Liver (tissue), 9 donors: Measurements from ENCODE around the gene CLN6. TPM values are rescaled to one million over a fixed set of nuclear protein-coding genes. Genes with fewer than 3 reads are reported as not detected.

Experiments
- DNase-seq: peaks from one replicate; pipeline ENCODE4 v3.0.0-alpha.2; 2017; ENCODE audit warnings: low spot score
- H3K27ac ChIP-seq, 2 donors: one replicate each; pipeline ENCODE4 v1.7.0; 2013; ENCODE audit warnings: inconsistent platforms in 2 of 2, low read length in 2 of 2, control low read depth in 1 of 2, low read depth in 1 of 2, mild to moderate bottlenecking in 1 of 2
- H3K27me3 ChIP-seq, 4 donors: one replicate each; pipeline versions ENCODE4 v1.6.1 to v1.7.0; 2013; ENCODE audit warnings: low read length in 3 of 4, inconsistent platforms in 1 of 4, mild to moderate bottlenecking in 1 of 4, moderate library complexity in 1 of 4; ENCODE audit not compliant: control insufficient read depth in 4 of 4, insufficient read depth in 4 of 4
- H3K36me3 ChIP-seq, 4 donors: one replicate each; pipeline versions ENCODE4 v1.6.1 to v1.7.0; 2013; ENCODE audit warnings: low read length in 3 of 4, mild to moderate bottlenecking in 3 of 4, low read depth in 1 of 4, moderate library complexity in 1 of 4; ENCODE audit not compliant: control insufficient read depth in 4 of 4, insufficient read depth in 3 of 4
- H3K4me1 ChIP-seq, 4 donors: one replicate each; pipeline versions ENCODE4 v1.6.1 to v1.7.0; 2013; ENCODE audit warnings: low read length in 3 of 4, mild to moderate bottlenecking in 3 of 4, moderate library complexity in 1 of 4; ENCODE audit not compliant: control insufficient read depth in 4 of 4, insufficient read depth in 4 of 4
- H3K4me3 ChIP-seq, 3 donors: one replicate each; pipeline versions ENCODE4 v1.6.1 to v1.7.0; 2013; ENCODE audit warnings: low read length in 3 of 3, control low read depth in 1 of 3, low read depth in 1 of 3, mild to moderate bottlenecking in 1 of 3
- H3K9ac ChIP-seq, 2 donors: one replicate each; pipeline ENCODE4 v1.7.0; 2013; ENCODE audit warnings: low read length in 2 of 2, mild to moderate bottlenecking in 2 of 2, moderate library complexity in 2 of 2, control low read depth in 1 of 2, low read depth in 1 of 2
- H3K9me3 ChIP-seq, 4 donors: one replicate each; pipeline versions ENCODE4 v1.6.1 to v1.7.0; 2013; ENCODE audit warnings: low read length in 3 of 4; ENCODE audit not compliant: control insufficient read depth in 4 of 4
- ATF3 ChIP-seq: IDR thresholded peaks from 2 replicates; pipeline ENCODE4 v1.6.1; 2016; ENCODE audit warnings: antibody characterized with exemption
- CTCF ChIP-seq: fragments of 150-350 bp; IDR thresholded peaks from 2 replicates; pipeline ENCODE4 v1.5.1; 2017; ENCODE audit warnings: improper control_type of control experiment, low read depth, low read length; ENCODE audit not compliant: missing input control
- EGR1 ChIP-seq, 2 donors: IDR thresholded peaks; 2 replicates each; pipeline ENCODE4 v1.6.1; 2016 to 2018; ENCODE audit warnings: antibody characterized with exemption in 2 of 2, low read depth in 2 of 2
- GABPA ChIP-seq, 2 donors: IDR thresholded peaks in 1 of 2; conservative IDR thresholded peaks in 1 of 2; 2 replicates each; pipeline ENCODE4 v1.6.1; 2016; ENCODE audit warnings: antibody characterized with exemption in 2 of 2, mild to moderate bottlenecking in 1 of 2, moderate library complexity in 1 of 2
- HNF4A ChIP-seq, 2 donors: conservative IDR thresholded peaks; 2 replicates each; pipeline ENCODE4 v1.6.1; 2016; ENCODE audit warnings: antibody characterized with exemption in 2 of 2, mild to moderate bottlenecking in 2 of 2
- JUND ChIP-seq, 2 donors: IDR thresholded peaks; 2 replicates each; pipeline ENCODE4 v1.6.1; 2016; ENCODE audit warnings: antibody characterized with exemption in 2 of 2
- NR2F2 ChIP-seq: IDR thresholded peaks from 2 replicates; pipeline ENCODE4 v1.6.1; 2016; ENCODE audit warnings: antibody characterized with exemption
- RAD21 ChIP-seq, 2 donors: IDR thresholded peaks; 2 replicates each; pipeline ENCODE4 v1.6.1; 2016; ENCODE audit warnings: antibody characterized with exemption in 2 of 2, mild to moderate bottlenecking in 2 of 2
- REST ChIP-seq: IDR thresholded peaks from 2 replicates; pipeline ENCODE4 v1.6.1; 2016; ENCODE audit warnings: antibody characterized with exemption, mild to moderate bottlenecking
- RXRA ChIP-seq, 2 donors: IDR thresholded peaks; 2 replicates each; pipeline ENCODE4 v1.6.1; 2017 to 2018; ENCODE audit warnings: antibody characterized with exemption in 2 of 2, mild to moderate bottlenecking in 1 of 2
- YY1 ChIP-seq: IDR thresholded peaks from 2 replicates; pipeline ENCODE4 v1.6.1; 2016; ENCODE audit warnings: antibody characterized with exemption, mild to moderate bottlenecking
- ZBTB33 ChIP-seq: IDR thresholded peaks from 2 replicates; pipeline ENCODE4 v1.6.1; 2016; ENCODE audit warnings: antibody characterized with exemption
- WGBS: extraction: QIAGEN DNeasy Blood & Tissue Kit; methylation state at CpG from one replicate; pipeline ENCODE4 v1.1.7; 2013; 5-methylcytosine and 5-hydroxymethylcytosine counted together
- polyA plus RNA-seq, 2 donors: library from polyadenylated mRNA; stranded (reverse) in 1 of 2; unstranded in 1 of 2; fragments of 200-250 nt in 1 of 2; fragments of >200 nt in 1 of 2; fragmentation: Nextera tagmentation in 1 of 2; extraction: Ambion mirVana in 1 of 2; gene quantifications; one replicate each; pipeline versions ENCODE4 v1.2.1 to v1.2.3, GENCODE V29; 2013 to 2015
- total RNA-seq, 2 donors: library from RNA; depleted of rRNA; stranded (reverse); fragments of >200 nt; gene quantifications; one replicate each; pipeline ENCODE4 v1.2.3, GENCODE V29; 2014
- donor health status: healthy.
- donor health status: healthy.
- donor health status: healthy.
- donor health status: healthy.
- donor health status: healthy.

The CLN6 gene
- total and polyA plus RNA-seq, 4 donors = 7.2 to 21.2 (median 15.4) TPM

GRCh38 chr15:68264282-68264681 is 34.8 kb upstream of the CLN6 start (continued):
- TF ChIP-seq ZBTB33 = no peak
- TF ChIP-seq JUND (IDR thresholded peaks at IDR 0.05) = no peak
- TF ChIP-seq REST = no peak
- TF ChIP-seq EGR1 (IDR thresholded peaks at IDR 0.05; ENCODE audit: low read depth in 2 of 2) = no peak

GRCh38 chr15:68262514-68263356 is 33.2 kb upstream of the CLN6 start:
- DNase-seq = no peak
- Histone ChIP-seq H3K27ac (no peak overlapping the region), H3K36me3 (no peaks in the 10 kb centered on the region), H3K9ac (no peak overlapping the region), H3K27me3 (no peaks in the 10 kb centered on the region), H3K4me1 (no peaks in the 10 kb centered on the region), H3K4me3 (no peak overlapping the region), H3K9me3 (no peaks in the 10 kb centered on the region)
- TF ChIP-seq GABPA (IDR thresholded peaks at IDR 0.05 in 1 of 2, conservative IDR thresholded peaks at IDR 0.05 in 1 of 2) (no peak), YY1 (no peak), CTCF (no peak), NR2F2 (no peak), RAD21 (IDR thresholded peaks at IDR 0.05) (no peak), RXRA (IDR thresholded peaks at IDR 0.05) (no peak), ZBTB33 (no peak), ATF3 (no peak), JUND (IDR thresholded peaks at IDR 0.05) (no peak), HNF4A (conservative IDR thresholded peaks at IDR 0.05) (no peak)
- 65% methylated on average over 5 of the region's 5 CpGs for WGBS
